ENCODE results near the gene SLC31A1. TPM values are rescaled to one million over a fixed set of nuclear protein-coding genes. Genes with fewer than 3 reads are reported as not detected.
A peak's percentile ranks its signal among the peaks of the same experiment; 100 is the strongest.

SLC31A1 gene
- total and polyA plus RNA-seq, 2 of the 13 experiments (the other 11 are each of a cell fraction or from before 2014, with no cell fraction given), result 62.9 to 70.0 TPM

- TF ChIP-seq PAXIP1 (CRISPR knock-in tag; conservative IDR thresholded peaks at IDR 0.05), result peak; percentile 78
- TF ChIP-seq ZNF280B (CRISPR knock-in tag; IDR thresholded peaks at IDR 0.05; ENCODE audit: borderline replicate concordance), result peak; percentile 40; the same call in 1 of the 2 replicates
- TF ChIP-seq FOXO1 (CRISPR knock-in tag; IDR thresholded peaks at IDR 0.05), result no peak; the same call in 1 of the 2 replicates
- 0 out of 2 replicates have a peak, but pooled peaks have one; percentile 28 for TF ChIP-seq PPARG (CRISPR knock-in tag; conservative IDR thresholded peaks at IDR 0.05)
These were observed 81.6 kb downstream of the SLC31A1 start, which contains the start of gene RNF183 (continued) for GRCh38 chr9:113302792-113303418.

- POLR2A ChIA-PET, result no interaction called here
- Histone ChIP-seq H2AFZ (ENCODE audit: low read length) (no peak overlapping the region), H3K4me3 (replicated peaks in 1 of 3; ENCODE audit: insufficient read depth in 1 of 3, low read depth in 2 of 3, low read length in 3 of 3) (no peak overlapping the region), H3K4me2 (ENCODE audit: low read depth, low read length) (no peak overlapping the region), H3K9ac (ENCODE audit: insufficient read depth, low read depth, low read length) (no peak overlapping the region), H3K4me1 (ENCODE audit: insufficient read depth, low read length) (peaks cover 34% of the 10 kb centered on the region), H4K20me1 (ENCODE audit: insufficient read depth, low read length) (no peaks in the 10 kb centered on the region), H3K27me3 (ENCODE audit: control insufficient read depth in 1 of 2, insufficient read depth in 2 of 2, low read length in 2 of 2) (no peaks in the 10 kb centered on the region; a peak in 1 of 5 replicates), H3K79me2 (ENCODE audit: insufficient read depth, low read length) (no peaks in the 10 kb centered on the region), H3K36me3 (replicated peaks in 1 of 2; ENCODE audit: control insufficient read depth in 1 of 2, insufficient read depth in 2 of 2, low read length in 2 of 2) (no peaks in the 10 kb centered on the region), H3K9me3 (ENCODE audit: low read length) (no peaks in the 10 kb centered on the region), H3K27ac (ENCODE audit: extremely low read length, insufficient read depth, low read length) (no peak overlapping the region)
- in situ Hi-C loops (cut with HindIII; ENCODE audit: extremely low pct_ligation_motif_present, low pct_unique_long_range_greater_than_20kb), result no loop called here
- no TSS peak for BruUV-seq (replicated peaks)
- intact Hi-C loops (cut with micrococcal nuclease; ENCODE audit: unreplicated experiment), result no loop called here
- CTCF ChIA-PET (ENCODE audit: low intra/inter-chr PET ratio, low total read pairs), result no interaction called here
- 53% methylated on average over 1 of the region's 1 CpG for WGBS (ENCODE audit: low lambda C conversion rate)
- TF ChIP-seq NCOA1 (CRISPR knock-in tag; IDR thresholded peaks at IDR 0.05), result no peak
- TF ChIP-seq ZC3H13 (CRISPR knock-in tag; IDR thresholded peaks at IDR 0.05), result no peak
- TF ChIP-seq CENPX (CRISPR knock-in tag; IDR thresholded peaks at IDR 0.05), result no peak
- no peak for TF ChIP-seq SPEN (CRISPR knock-in tag; IDR thresholded peaks at IDR 0.05; ENCODE audit: low read depth)
- no peak for TF ChIP-seq RARA (CRISPR knock-in tag; IDR thresholded peaks at IDR 0.05)
- no peak for TF ChIP-seq KDM2A (CRISPR knock-in tag; IDR thresholded peaks at IDR 0.05; ENCODE audit: borderline replicate concordance, low read depth)
- no peak for TF ChIP-seq ZNF839 (CRISPR knock-in tag; IDR thresholded peaks at IDR 0.05; ENCODE audit: borderline replicate concordance)
- TF ChIP-seq HNRNPK (IDR thresholded peaks at IDR 0.05; ENCODE audit: low read depth, low read length, poor library complexity, severe bottlenecking), result peak; percentile 88
- FAIRE-seq (no peak), DNase-seq (ENCODE audit: low spot score) (no peak), ATAC-seq (no peak)
These were observed 85.2 kb downstream of the SLC31A1 start for GRCh38 chr9:113306566-113306965.

Measured in HepG2 (cell line).